GM12872 (cell line): ENCODE data around the gene CDH16.

ENCODE experiments used
- CTCF ChIP-seq: IDR thresholded peaks from 3 replicates; pipeline ENCODE4 v1.5.1; 2011; ENCODE audit warnings: low read depth, mild to moderate bottlenecking, low read length, moderate library complexity; ENCODE audit not compliant: insufficient read depth

Gene CDH16, protein sequence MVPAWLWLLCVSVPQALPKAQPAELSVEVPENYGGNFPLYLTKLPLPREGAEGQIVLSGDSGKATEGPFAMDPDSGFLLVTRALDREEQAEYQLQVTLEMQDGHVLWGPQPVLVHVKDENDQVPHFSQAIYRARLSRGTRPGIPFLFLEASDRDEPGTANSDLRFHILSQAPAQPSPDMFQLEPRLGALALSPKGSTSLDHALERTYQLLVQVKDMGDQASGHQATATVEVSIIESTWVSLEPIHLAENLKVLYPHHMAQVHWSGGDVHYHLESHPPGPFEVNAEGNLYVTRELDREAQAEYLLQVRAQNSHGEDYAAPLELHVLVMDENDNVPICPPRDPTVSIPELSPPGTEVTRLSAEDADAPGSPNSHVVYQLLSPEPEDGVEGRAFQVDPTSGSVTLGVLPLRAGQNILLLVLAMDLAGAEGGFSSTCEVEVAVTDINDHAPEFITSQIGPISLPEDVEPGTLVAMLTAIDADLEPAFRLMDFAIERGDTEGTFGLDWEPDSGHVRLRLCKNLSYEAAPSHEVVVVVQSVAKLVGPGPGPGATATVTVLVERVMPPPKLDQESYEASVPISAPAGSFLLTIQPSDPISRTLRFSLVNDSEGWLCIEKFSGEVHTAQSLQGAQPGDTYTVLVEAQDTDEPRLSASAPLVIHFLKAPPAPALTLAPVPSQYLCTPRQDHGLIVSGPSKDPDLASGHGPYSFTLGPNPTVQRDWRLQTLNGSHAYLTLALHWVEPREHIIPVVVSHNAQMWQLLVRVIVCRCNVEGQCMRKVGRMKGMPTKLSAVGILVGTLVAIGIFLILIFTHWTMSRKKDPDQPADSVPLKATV

DNA sequence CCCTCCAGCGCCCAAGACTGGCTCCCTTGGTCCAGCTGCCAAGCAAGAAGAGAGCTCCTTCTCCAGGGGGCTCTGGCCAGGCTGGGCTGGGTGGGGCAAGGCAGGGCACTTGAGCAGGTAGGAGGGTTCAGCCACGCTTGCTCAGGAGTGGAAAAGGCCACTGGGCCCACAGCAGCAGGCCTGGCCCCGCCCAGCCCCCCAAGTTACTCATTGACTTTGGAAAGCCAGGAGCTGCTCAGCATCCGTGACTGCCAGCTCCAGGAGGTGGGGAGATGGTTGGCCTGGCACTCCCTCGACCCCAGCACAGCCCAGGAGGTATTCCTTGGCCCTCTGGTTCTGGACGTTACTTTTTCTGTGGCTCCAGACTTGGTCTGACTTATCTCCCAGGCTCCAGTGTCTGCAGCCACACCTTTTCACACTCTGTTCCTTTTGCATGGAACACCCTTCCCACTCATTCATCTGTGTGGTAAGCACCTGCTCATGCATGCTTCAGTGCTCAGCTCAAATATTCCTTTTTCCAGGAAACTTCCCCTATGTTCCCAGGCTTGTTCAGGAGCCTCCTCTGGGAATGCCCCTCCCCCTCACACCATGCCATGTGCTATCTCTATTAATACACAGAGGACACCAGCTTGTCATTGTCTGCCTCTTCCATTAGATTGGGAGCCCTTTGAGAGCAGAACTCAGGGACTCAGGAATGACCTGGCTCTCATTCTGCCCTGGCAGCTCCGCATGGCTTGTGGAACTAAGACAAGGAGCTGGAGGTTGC, at the start of gene CDH16:
Gene CDH16 (minus strand): TSS at position 83 of the 766 bp plus-strand sequence. CDS start 820 bp downstream, outside the sequence.
- no peak for TF ChIP-seq CTCF

DNA sequence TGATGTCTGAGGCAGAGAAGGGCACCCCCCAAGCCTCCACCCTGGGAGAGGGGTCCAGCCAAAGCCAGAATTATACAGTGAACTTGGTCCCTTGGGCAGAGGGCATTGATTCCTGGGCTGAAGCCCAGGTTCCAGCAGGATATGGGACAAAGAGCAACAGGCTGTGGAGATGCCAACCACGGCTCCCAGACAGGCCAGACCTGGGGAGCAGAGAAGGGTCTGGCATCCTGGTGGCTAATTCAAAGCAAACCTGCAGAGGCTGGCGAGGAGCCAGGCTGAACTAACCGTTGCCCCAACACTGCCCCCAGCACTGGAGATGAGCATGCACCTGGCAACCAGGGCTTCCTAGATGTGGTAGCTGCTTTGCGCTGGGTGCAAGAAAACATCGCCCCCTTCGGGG, 45.4 kb upstream of the CDH16 start:
- TF ChIP-seq CTCF = no peak

DNA sequence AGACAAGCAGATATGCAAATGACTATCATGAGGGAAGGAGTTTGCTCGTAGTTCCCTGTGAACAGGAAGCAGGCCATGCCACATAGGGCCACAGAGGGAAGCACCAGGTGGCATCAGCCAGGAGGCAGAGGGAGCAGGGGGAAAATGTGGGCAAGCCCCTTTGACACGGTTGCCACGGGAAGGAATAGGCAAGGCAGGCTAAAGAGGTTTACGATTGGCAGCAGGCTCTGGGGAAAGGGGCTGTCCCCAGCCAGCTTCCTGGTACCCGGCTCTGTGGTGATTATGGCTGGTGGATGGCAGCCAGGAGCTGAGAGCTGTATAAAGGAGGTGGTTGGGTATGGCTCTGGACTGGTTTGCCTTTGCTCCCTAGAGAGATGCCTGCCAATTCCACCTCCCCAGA, 43.2 kb upstream of the CDH16 start:
- no peak for TF ChIP-seq CTCF

DNA sequence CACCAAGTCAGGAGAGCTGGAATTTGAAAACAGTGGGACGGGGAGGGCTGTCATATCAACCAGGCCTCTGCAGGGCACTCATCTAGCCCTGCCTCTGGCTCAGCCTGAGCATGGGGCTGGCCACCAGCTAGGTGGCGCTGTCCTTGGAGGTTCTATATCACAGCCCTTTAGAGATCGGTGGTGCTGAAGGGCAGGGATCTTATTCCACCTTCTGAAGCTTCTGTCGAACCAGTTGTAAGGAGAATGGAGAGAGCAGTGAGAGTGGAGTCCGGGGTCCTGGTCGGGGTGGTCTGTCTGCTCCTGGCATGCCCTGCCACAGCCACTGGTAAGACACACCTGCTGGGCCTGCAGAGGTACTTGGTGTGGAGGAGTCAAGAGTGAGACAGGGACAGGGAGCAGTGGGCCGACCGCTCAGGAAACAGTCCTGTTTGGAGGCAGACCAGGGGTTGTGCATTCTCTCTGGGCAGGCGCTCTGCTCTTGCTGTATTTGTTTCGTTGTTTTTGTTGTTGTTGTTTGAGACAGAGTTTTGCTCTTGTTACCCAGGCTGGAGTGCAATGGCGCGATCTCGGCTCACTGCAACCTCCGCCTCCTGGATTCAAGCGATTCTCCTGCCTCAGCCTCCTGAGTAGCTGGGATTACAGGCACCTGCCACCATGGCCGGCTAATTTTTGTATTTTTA, 42.5 kb upstream of the CDH16 start, which contains the start of gene CES3:
Gene CES3 (plus strand): TSS at position 202 of the 680 bp plus-strand sequence. CDS start 42 bp downstream, at position 244.
- peak; percentile 92 for TF ChIP-seq CTCF

GRCh38 chr16:66960270-66960669, 41.6 kb upstream of the CDH16 start:
- TF ChIP-seq CTCF = no peak

DNA sequence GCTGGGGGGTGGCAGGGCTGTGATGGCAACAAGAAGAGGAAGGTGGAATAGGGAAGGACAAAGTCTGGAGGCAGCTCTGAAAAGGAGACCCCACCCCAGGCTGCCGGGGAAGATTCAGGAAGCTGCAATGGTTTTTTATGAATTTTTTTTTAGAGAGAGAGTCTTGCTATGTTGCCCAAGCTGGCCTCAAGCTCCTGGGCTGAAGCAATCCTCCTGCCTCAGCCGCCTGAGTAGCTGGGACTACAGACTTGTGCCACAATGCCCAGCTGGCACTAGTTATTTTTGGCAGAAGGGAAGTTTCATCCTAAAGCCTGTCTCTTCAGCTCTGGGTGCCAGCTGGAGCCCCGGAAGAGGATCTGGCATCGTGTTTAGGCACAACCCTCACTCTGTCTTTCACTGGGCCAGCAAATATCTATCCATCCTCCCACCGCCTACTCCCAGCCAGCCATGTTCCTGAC, 41.0 kb upstream of the CDH16 start:
- no peak for TF ChIP-seq CTCF
